ENCODE data around the gene HOOK2.

Gene HOOK2

DNA sequence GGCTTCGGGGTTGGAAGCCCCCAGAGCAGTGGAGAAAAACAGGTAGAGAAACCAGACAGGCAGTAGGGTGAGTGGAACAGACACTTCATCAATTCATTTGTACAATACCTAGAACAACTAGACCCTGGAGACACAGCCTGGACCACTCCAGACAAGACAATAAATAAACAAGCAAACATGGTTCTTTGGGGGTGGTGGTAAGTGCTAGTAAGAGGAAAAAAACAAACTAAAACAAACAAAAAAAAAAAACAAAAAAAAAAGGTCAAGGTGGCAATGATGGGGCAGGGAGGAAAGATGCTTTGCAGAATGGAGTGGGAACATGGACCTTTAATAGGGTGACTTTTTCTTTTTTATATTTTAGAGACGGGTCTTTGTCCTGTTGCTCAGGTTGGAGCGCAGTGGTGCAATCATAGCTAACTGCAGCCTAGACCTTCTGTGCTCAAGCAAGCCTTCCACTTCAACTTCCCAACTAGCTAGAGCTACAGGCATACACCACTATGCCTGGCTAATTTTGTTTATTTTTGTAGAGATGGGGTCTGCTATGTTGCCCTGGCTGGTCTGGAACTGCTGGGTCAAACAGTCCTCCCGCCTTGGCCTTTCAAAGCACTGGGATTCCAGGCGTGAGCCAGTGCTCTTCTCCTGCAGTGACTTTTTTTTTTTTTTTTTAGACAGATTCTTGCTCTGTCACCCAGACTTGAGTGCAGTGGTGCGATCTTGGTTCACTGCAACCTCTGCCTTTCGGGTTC is 19.0 kb upstream of the HOOK2 start:
- no peak for DNase-seq (ENCODE audit: low read depth in 2 of 2, low spot score in 1 of 2)

DNA sequence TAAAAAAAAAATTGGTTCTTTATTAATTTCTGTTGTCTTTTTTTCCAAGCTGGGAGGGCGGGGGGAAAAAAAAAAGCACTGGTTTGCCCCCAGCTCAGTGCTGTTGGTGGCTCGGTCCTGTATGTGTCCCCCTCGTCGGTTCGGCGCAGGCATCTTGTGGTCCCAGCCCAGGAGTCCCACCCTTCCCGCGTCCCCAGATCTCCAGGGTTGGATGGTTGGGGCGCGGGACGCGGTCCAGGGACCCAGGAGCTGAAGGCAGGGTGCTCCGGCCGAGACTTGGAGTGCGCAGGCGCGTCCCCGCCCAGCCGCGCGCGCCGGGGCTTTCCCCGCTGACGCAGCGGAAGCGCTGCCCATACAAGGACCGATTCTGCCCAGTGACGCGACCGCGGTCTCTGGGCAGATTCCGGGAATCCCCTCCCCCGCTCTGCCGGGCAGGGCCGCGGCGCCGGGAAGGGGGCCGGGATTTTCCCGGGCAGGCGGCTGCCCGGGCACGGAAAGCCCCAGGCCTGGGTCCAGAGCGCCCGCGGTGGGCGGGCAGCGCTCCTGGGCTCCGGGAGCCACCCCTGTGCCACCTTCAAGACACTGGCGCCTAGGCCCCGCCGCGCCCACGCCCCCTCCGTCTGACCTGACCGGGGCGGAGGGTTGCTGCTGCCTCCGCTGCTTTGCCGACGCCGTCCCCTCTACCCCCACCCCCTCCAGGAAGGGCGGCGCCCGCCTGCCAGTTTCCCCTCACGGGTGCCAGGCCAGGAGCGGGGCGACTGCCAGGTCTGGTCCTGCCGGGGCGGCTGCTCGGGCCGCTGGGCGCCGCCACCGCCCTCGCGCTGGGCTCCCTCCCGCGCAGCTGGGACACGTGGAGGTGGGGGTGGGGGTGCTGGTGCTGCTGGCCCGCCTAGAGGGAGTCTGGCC is 18.2 kb upstream of the HOOK2 start:
- peak; percentile 81 to 92 for DNase-seq (ENCODE audit: low read depth in 2 of 2, low spot score in 1 of 2)

DNA sequence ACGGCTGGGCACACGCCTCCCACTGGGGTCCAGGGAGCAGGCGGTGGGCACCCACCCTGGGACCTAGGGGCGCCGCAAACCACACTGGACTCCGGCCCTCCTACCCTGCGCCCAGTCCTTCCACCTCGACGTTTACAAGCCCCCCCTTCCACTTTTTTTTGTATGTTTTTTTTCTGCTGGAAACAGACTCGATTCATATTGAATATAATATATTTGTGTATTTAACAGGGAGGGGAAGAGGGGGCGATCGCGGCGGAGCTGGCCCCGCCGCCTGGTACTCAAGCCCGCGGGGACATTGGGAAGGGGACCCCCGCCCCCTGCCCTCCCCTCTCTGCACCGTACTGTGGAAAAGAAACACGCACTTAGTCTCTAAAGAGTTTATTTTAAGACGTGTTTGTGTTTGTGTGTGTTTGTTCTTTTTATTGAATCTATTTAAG is 17.5 kb upstream of the HOOK2 start:
- DNase-seq (ENCODE audit: low read depth in 2 of 2, low spot score in 1 of 2): no peak

DNA sequence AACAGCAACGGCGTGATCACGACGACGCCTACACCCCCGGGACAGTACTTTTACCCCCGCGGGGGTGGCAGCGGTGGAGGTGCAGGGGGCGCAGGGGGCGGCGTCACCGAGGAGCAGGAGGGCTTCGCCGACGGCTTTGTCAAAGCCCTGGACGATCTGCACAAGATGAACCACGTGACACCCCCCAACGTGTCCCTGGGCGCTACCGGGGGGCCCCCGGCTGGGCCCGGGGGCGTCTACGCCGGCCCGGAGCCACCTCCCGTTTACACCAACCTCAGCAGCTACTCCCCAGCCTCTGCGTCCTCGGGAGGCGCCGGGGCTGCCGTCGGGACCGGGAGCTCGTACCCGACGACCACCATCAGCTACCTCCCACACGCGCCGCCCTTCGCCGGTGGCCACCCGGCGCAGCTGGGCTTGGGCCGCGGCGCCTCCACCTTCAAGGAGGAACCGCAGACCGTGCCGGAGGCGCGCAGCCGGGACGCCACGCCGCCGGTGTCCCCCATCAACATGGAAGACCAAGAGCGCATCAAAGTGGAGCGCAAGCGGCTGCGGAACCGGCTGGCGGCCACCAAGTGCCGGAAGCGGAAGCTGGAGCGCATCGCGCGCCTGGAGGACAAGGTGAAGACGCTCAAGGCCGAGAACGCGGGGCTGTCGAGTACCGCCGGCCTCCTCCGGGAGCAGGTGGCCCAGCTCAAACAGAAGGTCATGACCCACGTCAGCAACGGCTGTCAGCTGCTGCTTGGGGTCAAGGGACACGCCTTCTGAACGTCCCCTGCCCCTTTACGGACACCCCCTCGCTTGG is 16.9 kb upstream of the HOOK2 start:
- peak in 1 of 2 donors; percentile 76 for DNase-seq (ENCODE audit: low read depth in 2 of 2, low spot score in 1 of 2)

DNA sequence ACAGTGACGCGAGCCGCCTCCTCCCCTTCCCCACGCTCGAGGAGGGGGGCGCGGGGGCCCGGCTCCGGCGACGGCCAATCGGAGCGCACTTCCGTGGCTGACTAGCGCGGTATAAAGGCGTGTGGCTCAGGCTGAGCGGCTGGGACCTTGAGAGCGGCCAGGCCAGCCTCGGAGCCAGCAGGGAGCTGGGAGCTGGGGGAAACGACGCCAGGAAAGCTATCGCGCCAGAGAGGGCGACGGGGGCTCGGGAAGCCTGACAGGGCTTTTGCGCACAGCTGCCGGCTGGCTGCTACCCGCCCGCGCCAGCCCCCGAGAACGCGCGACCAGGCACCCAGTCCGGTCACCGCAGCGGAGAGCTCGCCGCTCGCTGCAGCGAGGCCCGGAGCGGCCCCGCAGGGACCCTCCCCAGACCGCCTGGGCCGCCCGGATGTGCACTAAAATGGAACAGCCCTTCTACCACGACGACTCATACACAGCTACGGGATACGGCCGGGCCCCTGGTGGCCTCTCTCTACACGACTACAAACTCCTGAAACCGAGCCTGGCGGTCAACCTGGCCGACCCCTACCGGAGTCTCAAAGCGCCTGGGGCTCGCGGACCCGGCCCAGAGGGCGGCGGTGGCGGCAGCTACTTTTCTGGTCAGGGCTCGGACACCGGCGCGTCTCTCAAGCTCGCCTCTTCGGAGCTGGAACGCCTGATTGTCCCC is 16.1 kb upstream of the HOOK2 start, which contains the start of gene JUNB:
Gene JUNB, plus strand, starts transcription at position 142 of the 706 bp plus-strand sequence. Its CDS starts 286 bp downstream, at position 428.
- peak; percentile 85 to 95 for DNase-seq (ENCODE audit: low read depth in 2 of 2, low spot score in 1 of 2)

DNA sequence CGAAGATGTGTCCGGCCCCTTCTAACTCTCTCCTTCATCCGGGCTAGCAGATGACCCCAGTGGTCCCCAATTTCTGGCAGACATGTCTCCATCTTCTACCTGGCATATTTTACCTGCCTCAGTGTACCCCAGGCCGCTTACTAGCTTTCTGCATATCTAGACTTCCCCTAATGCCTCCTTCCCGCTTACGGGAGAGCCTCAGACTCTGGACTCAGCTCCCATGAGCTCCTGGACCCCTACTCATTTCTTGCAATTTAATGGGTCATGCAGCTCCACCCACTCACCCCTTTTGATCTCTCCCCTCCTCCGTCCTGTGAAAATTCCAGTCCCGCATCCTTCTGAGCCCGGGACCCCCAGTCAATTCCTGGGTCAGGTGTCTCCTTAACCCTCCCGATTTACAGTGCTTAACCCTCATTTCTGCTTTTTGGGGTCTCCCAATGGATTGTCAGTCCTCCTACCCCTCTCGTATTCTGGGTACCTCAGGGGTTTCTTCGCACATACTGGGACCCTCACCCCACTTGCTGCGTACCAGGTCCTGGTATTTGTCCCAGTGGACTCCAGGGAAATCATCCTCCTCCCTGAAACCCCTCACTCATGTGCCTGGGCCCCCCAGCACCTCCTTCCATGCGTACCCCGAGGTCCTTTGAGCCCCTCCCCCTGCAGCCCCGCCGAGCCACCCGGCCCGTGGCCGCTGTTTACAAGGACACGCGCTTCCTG is 15.4 kb upstream of the HOOK2 start:
- no peak for DNase-seq (ENCODE audit: low read depth in 2 of 2, low spot score in 1 of 2)

DNA sequence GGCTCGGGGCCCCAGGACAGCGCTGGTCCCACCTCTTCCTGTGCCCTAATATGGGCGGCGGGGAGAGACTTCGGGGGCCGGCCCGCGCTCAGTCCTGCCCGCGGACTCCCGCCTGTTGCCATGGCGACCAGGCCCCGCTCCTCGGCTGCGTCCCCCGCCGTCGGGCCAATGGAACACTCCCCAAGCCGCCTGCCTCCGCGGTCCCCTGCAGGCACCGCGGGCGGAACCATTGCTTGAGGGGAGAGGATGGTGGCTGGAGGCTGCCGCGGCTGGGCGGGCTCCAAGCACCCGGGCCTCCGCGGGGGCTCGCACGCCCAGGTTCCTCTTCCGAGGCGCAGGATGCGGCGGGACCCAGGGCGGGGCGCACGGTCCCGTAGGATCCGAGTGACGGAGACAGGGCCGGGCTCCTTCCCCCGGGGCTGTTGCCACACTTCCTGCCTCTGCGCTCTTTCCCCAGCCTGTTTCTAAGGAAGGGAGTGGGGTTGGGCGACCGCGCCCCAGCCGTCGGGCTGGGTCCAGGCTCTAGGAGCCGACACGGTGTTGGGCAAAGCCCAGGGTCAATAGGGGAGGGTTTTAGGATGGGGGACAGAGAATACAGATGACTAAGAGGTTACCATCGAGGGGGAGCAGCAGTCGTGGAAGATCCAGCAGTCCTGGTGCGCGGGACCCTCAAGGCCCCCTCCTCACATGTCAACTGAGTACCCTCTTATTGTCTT is 14.7 kb upstream of the HOOK2 start:
- DNase-seq (ENCODE audit: low read depth in 2 of 2, low spot score in 1 of 2): peak in 1 of 2 donors; percentile 86

DNA sequence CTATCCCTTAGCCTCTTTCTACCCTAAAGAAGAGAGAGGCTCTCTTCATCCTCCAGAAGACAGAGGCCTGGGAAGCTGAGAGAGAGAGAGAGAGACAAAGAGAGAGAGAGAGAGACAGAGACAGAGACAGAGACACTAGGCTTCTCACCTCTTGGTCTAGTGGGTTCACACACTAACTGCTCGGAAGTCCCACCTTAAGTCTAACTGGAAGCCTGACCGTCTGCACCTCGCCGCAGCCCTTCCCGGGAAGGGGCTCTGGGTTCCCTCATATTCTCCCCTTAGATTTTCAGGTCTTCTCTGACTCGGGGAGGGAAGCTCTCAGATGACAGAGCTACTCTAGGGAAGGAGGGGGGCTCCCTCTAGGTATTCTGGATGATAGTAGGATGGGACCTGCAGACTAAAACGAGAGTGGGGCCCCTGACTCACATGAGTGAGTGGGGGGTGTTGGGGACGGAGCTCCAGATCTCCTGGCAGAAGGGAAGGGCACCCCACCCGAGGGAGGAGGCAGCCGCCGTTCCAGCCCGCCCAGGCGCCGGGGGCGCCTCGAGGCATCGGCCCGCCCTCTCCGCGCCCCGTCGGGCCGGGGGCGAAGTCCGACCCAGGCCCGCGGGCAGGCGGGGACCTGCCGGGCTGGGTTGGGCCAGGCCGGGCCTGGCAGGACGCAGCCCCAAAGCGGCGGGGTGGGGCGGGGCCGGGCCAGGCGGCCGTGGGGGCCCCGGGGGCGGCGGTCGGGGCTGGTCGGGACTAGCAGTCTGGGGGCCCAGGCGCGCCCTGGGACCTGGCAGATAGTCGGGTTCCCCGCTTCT is 13.9 kb upstream of the HOOK2 start:
- no peak for DNase-seq (ENCODE audit: low read depth in 2 of 2, low spot score in 1 of 2)

DNA sequence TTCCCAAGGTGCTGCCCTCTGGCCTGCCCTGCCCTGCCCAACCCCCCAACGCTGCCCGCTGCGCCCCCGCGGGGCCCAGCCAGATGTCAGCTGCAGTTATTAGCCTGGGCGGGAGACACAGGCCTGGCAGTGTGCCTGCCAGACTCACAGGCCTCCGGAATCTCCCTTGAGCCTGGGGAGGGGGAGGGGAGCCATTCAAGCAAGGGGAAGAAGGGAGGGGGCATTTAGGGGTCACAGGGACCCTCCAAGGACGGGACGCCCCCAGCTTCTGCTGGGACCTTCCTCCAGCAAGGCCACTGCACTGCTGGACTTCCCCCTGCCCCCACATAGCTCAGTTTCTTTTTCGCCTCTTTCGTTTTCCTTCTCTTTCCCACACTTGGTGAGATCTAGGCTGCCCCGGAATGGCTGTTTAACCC is 13.3 kb upstream of the HOOK2 start:
- DNase-seq (ENCODE audit: low read depth in 2 of 2, low spot score in 1 of 2): no peak

DNA sequence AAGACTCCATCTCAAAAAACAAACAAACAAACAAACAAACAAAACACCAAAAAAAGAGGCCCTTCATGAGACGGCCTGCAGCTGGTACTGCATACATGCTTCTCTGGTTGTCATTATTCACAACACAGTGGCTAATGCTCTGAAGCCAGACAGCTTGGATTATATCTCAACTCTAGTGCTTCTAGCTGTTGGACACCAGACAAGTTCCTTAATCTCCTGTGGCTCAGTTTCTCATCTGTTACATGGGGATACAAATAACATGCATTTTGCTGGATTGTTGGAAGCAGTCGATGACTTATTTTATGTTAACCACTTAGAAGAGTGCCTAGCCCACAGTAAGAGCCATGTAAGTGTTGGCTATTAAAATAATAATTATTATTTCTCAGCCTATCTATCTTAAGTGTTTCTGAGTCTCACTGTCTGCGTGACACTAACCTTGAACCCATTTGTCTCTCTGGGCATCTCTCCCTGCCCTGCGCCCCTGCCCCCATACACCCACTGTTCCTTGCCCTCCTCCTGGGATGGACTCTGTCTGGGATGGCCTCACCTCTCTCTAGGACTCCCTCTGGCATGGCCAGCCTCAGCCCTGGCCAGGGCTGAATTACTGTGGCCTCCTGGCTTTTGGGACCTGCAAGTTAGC is 12.8 kb upstream of the HOOK2 start:
- DNase-seq (ENCODE audit: low read depth in 2 of 2, low spot score in 1 of 2): no peak

DNA sequence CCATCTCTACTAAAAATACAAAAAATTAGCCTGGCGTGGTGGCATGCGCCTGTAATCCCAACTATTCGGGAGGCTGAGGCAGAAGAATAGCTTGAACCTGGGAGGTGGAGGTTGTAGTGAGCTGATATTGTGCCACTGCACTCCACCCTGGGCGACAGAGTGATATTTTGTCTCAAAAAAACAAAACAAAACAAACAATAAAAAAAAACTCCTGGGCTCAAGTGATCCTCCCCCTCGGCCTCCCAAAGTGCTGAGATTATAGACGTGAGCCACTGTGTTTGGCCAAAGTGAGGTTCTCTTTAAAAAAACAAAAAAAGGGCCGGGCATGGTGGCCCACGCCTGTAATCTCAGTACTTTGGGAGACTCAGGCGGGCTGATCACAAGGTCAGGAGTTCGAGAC is 12.1 kb upstream of the HOOK2 start:
- DNase-seq (ENCODE audit: low read depth in 2 of 2, low spot score in 1 of 2): no peak

DNA sequence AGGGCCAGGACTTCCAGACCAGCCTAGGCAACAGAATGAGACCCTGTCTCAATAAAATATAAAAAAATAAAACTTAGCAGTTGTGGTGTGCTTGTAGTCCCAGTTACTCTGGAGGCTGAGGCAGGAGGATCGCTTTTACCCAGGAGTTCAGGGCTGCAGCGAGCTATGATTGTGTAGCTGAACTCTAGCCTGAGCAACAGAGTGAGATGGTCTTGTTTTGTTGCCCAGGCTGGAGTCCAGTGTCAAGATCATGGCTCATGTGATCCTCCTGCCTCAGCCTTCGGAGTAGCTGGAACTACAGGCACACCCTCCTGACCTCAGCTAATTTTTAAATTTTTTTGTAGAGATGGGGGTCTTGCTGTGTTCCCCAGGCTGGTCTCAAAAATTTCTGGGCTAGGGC is 11.6 kb upstream of the HOOK2 start:
- DNase-seq (ENCODE audit: low read depth in 2 of 2, low spot score in 1 of 2): no peak

DNA sequence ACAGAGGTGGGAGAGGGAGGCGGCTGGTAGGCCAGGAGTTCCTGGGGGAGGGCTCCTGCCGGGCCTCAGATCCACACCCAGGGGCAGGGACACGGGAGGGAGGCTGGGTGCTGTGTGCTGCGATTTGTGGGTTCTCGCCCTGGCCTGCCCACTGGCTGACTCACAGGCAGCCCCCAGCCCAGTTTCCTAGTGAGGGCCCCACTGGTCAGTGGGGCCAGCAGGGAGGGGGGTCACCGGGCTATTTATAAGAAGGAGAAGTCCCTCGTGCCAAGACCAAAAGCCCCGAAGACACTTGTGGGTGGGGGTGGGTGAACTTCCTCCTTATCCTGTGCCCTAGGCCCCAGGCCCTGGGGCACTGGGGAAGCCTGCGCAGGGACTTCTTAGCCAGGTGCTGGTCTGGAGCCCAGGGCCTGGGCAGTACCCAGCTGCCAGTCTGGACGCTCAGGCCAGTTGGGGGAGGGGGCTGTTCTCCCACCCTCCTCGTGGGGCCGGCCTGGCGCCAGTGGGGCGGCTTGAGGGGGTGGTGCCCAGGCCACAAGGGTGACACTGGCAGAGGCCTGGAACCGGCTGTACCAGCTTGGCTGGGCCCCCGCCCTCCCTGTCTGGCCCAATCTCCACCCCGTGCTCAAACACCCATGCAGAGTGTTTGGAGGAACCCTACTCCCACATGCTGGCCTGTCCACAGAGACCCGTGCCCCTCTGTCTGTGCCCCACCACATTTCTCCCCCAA is 11.0 kb upstream of the HOOK2 start:
- no peak for DNase-seq (ENCODE audit: low read depth in 2 of 2, low spot score in 1 of 2)

DNA sequence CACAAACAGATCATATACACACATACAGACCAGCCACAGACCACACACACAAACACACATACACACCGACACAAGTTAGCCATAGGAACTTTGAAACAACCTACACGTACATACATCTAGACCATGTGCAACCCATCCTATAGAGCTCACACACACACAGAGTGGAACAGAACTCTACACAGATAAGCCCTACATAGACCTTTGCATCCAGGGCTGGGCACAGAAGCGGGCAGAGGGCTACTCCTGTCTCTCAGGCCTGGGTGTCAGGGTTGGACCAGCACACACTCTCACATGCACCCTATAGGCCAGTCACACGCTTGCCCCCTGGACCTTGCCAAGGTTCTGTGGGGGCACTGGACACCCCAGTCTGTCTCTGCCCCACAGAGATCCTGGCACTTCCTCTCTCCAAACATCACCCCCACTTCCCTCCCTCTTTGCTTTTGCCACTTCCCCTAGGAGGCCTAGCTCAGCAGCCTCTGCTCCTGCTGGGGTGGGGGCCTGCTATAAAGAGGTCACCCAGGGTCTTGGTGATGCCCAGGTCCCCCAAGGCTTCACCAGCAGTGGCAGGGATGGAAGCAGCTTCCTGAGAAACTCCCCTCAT is 10.2 kb upstream of the HOOK2 start:
- no peak for DNase-seq (ENCODE audit: low read depth in 2 of 2, low spot score in 1 of 2)

DNA sequence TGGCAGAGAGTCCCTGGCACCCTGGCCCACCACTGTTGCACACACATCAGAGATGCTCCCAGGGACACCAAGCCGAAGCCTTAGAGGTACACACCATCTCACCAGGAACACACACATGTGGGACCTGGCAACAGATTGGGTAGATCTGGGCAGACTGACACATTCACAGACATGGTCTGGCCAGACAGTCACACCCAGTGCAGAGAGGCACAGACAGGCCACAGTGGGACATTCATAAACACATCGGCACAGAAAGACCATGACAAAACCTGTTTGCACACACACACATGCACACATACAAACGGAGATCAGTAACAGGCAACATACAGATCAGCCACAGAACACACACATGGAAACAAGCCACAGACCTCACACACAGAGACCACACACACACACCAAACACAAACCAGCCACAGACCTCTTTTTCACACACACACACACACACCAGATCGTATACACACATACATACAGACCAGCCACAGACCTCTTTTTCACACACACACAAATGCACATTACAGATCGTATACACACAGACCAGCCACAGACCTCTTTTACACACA is 9.6 kb upstream of the HOOK2 start:
- DNase-seq (ENCODE audit: low read depth in 2 of 2, low spot score in 1 of 2): no peak

DNA sequence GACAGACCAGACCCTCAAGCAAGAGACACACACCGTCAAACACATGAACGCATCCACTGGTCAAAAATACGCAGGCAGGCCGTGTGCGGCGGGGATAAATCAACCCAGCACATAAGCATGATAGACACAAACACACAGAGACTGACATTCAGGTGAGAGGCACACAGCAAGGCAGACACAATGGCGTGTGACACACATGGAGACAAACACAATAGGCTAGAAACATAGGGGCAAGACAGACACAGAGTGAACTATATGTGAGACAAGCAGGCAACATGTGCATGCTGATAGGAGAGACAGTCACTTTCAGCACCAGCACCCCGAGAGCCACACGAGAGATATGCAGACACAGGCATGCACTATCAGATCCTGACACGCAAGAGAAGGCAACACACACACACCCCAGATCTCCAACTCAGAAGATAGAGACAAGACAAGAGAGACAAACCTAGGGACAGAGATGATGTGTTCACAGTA is 9.1 kb upstream of the HOOK2 start:
- no peak for DNase-seq (ENCODE audit: low read depth in 2 of 2, low spot score in 1 of 2)

All from stimulated activated CD8-positive, alpha-beta memory T cell treated with anti-CD3 and anti-CD28 coated beads, Interleukin-4, amount 100 ng/mL, for 4 hours (primary cell).